Gastrocnemius medialis (tissue), 4 donors: ENCODE measurements around the gene PLA2G2D.

Experiments
- POLR2A ChIP-seq, 2 donors: fragments of 450-650 bp; IDR thresholded peaks; one replicate each; pipeline ENCODE4 v1.6.1; 2017; ENCODE audit warnings: antibody characterized with exemption in 2 of 2, mild to moderate bottlenecking in 2 of 2, moderate library complexity in 2 of 2
- TF ChIP-seq, protein P1 (sequence below), 5 experiments: fragments of 450-650 bp in 3 of 5; fragments of 200-600 bp in 2 of 5; sonication (generic) in 2 of 5; IDR thresholded peaks in 4 of 5; conservative IDR thresholded peaks in 1 of 5; 1 replicate in 4 of 5; 2 replicates in 1 of 5; pipeline ENCODE4 v1.5.1; 2016 to 2019; ENCODE audit warnings: antibody characterized with exemption in 5 of 5, mild to moderate bottlenecking in 3 of 5, moderate library complexity in 3 of 5

DNA sequence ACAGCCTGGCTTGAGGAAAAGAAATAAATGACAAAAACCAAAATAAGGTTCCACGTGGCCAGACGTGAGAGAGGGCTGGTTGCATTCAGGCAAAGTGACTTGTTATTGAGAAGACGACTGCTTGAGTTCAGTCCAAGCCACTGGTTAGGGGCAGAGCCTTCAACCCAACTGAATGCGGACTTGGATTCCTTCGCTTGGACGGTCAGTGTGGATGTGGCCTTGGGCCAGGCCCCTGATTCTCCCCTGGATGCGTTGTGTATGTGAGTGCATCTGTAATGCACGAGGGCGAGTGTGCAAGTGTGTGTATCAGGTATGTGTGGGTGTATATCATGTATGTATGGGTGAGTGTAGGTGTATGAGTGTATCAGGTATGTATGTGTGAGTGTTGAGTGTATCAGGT, 21.7 kb upstream of the PLA2G2D start:
- TF ChIP-seq, protein P1, sequence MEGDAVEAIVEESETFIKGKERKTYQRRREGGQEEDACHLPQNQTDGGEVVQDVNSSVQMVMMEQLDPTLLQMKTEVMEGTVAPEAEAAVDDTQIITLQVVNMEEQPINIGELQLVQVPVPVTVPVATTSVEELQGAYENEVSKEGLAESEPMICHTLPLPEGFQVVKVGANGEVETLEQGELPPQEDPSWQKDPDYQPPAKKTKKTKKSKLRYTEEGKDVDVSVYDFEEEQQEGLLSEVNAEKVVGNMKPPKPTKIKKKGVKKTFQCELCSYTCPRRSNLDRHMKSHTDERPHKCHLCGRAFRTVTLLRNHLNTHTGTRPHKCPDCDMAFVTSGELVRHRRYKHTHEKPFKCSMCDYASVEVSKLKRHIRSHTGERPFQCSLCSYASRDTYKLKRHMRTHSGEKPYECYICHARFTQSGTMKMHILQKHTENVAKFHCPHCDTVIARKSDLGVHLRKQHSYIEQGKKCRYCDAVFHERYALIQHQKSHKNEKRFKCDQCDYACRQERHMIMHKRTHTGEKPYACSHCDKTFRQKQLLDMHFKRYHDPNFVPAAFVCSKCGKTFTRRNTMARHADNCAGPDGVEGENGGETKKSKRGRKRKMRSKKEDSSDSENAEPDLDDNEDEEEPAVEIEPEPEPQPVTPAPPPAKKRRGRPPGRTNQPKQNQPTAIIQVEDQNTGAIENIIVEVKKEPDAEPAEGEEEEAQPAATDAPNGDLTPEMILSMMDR (IDR thresholded peaks at IDR 0.05 in 4 of 5, conservative IDR thresholded peaks at IDR 0.05 in 1 of 5) = no peak
- no peak for TF ChIP-seq POLR2A (IDR thresholded peaks at IDR 0.05)
